ENCODE measurements around the gene LIM2. TPM values are rescaled to one million over a fixed set of nuclear protein-coding genes. Genes with fewer than 3 reads are reported as not detected.

Gene LIM2
- total and polyA plus RNA-seq, 9 of the 15 experiments (the other 6 are each of a cell fraction or from before 2014, with no cell fraction given) = 0.07 to 0.45 (median 0.18) TPM; not detected in 4

DNA sequence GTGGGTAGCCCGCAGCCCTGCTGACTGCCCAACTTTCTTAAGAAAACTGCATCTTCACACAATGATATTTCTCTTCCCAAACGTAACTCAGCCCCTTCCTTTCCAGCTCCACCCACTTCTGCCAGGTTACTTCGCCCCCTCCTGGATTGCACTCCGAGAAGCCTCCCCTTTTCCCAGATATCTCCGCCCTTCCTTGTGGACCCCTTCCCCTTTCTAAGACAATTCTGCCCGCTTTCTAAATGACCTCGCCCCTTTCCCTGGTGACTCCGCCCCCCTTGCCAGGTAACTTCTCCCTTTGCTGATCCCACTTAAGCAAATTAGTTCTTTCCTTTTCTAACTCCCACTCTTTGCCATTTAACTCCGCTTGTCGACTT is 48.5 kb downstream of the LIM2 start (continued):
- TF ChIP-seq, protein P1, sequence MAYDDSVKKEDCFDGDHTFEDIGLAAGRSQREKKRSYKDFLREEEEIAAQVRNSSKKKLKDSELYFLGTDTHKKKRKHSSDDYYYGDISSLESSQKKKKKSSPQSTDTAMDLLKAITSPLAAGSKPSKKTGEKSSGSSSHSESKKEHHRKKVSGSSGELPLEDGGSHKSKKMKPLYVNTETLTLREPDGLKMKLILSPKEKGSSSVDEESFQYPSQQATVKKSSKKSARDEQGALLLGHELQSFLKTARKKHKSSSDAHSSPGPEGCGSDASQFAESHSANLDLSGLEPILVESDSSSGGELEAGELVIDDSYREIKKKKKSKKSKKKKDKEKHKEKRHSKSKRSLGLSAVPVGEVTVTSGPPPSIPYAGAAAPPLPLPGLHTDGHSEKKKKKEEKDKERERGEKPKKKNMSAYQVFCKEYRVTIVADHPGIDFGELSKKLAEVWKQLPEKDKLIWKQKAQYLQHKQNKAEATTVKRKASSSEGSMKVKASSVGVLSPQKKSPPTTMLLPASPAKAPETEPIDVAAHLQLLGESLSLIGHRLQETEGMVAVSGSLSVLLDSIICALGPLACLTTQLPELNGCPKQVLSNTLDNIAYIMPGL (CRISPR knock-in tag; IDR thresholded peaks at IDR 0.05) = no peak
- TF ChIP-seq NFYB (IDR thresholded peaks at IDR 0.05; ENCODE audit: extremely low read depth, insufficient read length) (no peak), KLF10 (CRISPR knock-in tag; IDR thresholded peaks at IDR 0.05) (no peak), RBM39 (optimal IDR thresholded peaks at IDR 0.05; ENCODE audit: low read depth, low read length) (no peak), ZNF507 (tag; conservative IDR thresholded peaks at IDR 0.05) (no peak), ZNF584 (CRISPR knock-in tag; IDR thresholded peaks at IDR 0.05; ENCODE audit: low read depth) (no peak), ZNF224 (CRISPR knock-in tag; IDR thresholded peaks at IDR 0.05) (no peak), ZNF79 (CRISPR knock-in tag; IDR thresholded peaks at IDR 0.05; ENCODE audit: low read depth) (no peak), SMAD4 (CRISPR knock-in tag; conservative IDR thresholded peaks at IDR 0.05) (no peak), TGIF2 (CRISPR knock-in tag; IDR thresholded peaks at IDR 0.05) (no peak), SIN3B (IDR thresholded peaks at IDR 0.05; ENCODE audit: low read depth) (no peak), HNRNPL (IDR thresholded peaks at IDR 0.05; ENCODE audit: low read depth, low read length) (no peak), SRF (CRISPR knock-in tag; IDR thresholded peaks at IDR 0.05) (0 out of 4 replicates have a peak, but pooled peaks of 1 of the 2 experiments have one; percentile 53), TCF3 (CRISPR knock-in tag; IDR thresholded peaks at IDR 0.05) (no peak), ATF7 (IDR thresholded peaks at IDR 0.05) (no peak), CCNT2 (IDR thresholded peaks at IDR 0.05; ENCODE audit: borderline replicate concordance, extremely low read depth, insufficient read length, low read depth, low read length) (no peak), TEAD1 (CRISPR knock-in tag; IDR thresholded peaks at IDR 0.05) (0 out of 4 replicates have a peak, but pooled peaks of 1 of the 2 experiments have one; percentile 42)
- TF ChIP-seq, protein P2, sequence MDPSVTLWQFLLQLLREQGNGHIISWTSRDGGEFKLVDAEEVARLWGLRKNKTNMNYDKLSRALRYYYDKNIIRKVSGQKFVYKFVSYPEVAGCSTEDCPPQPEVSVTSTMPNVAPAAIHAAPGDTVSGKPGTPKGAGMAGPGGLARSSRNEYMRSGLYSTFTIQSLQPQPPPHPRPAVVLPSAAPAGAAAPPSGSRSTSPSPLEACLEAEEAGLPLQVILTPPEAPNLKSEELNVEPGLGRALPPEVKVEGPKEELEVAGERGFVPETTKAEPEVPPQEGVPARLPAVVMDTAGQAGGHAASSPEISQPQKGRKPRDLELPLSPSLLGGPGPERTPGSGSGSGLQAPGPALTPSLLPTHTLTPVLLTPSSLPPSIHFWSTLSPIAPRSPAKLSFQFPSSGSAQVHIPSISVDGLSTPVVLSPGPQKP (CRISPR knock-in tag; IDR thresholded peaks at IDR 0.05) = no peak
- TF ChIP-seq, protein P3, sequence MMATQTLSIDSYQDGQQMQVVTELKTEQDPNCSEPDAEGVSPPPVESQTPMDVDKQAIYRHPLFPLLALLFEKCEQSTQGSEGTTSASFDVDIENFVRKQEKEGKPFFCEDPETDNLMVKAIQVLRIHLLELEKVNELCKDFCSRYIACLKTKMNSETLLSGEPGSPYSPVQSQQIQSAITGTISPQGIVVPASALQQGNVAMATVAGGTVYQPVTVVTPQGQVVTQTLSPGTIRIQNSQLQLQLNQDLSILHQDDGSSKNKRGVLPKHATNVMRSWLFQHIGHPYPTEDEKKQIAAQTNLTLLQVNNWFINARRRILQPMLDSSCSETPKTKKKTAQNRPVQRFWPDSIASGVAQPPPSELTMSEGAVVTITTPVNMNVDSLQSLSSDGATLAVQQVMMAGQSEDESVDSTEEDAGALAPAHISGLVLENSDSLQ (IDR thresholded peaks at IDR 0.05) = no peak
- TF ChIP-seq, protein P4, sequence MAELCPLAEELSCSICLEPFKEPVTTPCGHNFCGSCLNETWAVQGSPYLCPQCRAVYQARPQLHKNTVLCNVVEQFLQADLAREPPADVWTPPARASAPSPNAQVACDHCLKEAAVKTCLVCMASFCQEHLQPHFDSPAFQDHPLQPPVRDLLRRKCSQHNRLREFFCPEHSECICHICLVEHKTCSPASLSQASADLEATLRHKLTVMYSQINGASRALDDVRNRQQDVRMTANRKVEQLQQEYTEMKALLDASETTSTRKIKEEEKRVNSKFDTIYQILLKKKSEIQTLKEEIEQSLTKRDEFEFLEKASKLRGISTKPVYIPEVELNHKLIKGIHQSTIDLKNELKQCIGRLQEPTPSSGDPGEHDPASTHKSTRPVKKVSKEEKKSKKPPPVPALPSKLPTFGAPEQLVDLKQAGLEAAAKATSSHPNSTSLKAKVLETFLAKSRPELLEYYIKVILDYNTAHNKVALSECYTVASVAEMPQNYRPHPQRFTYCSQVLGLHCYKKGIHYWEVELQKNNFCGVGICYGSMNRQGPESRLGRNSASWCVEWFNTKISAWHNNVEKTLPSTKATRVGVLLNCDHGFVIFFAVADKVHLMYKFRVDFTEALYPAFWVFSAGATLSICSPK (IDR thresholded peaks at IDR 0.05; ENCODE audit: borderline replicate concordance) = peak; percentile 88
- TF ChIP-seq, protein P5, sequence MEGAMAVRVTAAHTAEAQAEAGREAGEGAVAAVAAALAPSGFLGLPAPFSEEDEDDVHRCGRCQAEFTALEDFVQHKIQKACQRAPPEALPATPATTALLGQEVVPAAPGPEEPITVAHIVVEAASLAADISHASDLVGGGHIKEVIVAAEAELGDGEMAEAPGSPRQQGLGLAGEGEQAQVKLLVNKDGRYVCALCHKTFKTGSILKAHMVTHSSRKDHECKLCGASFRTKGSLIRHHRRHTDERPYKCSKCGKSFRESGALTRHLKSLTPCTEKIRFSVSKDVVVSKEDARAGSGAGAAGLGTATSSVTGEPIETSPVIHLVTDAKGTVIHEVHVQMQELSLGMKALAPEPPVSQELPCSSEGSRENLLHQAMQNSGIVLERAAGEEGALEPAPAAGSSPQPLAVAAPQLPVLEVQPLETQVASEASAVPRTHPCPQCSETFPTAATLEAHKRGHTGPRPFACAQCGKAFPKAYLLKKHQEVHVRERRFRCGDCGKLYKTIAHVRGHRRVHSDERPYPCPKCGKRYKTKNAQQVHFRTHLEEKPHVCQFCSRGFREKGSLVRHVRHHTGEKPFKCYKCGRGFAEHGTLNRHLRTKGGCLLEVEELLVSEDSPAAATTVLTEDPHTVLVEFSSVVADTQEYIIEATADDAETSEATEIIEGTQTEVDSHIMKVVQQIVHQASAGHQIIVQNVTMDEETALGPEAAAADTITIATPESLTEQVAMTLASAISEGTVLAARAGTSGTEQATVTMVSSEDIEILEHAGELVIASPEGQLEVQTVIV (CRISPR knock-in tag; IDR thresholded peaks at IDR 0.05; ENCODE audit: borderline replicate concordance) = no peak
